Ovary (tissue), 9 donors: ENCODE data around the gene RASGRP1. TPM values are rescaled to one million over a fixed set of nuclear protein-coding genes. Genes with fewer than 3 reads are reported as not detected.

Source experiments
- DNase-seq, 5 donors: peaks; one replicate each; pipeline ENCODE4 v3.0.0-alpha.2; 2019 to 2020
- H3K27ac ChIP-seq, 2 donors: fragments of 200-600 bp; one replicate each; pipeline versions ENCODE4 v1.5.1 to v1.8.0; 2019 to 2022
- H3K27me3 ChIP-seq: fragments of 200-600 bp; one replicate; pipeline ENCODE4 v1.8.0; 2022
- H3K36me3 ChIP-seq: fragments of 200-600 bp; sonication (generic); one replicate; pipeline ENCODE4 v1.5.1; 2019
- H3K4me1 ChIP-seq: one replicate; pipeline ENCODE4 v1.8.1; 2013; ENCODE audit warnings: mild to moderate bottlenecking, moderate library complexity; ENCODE audit not compliant: insufficient read depth
- H3K4me3 ChIP-seq: fragments of 200-600 bp; sonication (generic); one replicate; pipeline ENCODE4 v1.5.1; 2017
- H3K9me3 ChIP-seq, 2 donors: fragments of 200-600 bp in 1 of 2; sonication (generic) in 1 of 2; one replicate each; pipeline versions ENCODE4 v1.5.1 to v1.8.1; 2013 to 2019; ENCODE audit warnings: mild to moderate bottlenecking in 1 of 2, moderate library complexity in 1 of 2
- EP300 ChIP-seq: sonication (generic); formaldehyde crosslinking; IDR thresholded peaks from one replicate; pipeline ENCODE4 v1.6.1; 2017; ENCODE audit warnings: antibody characterized with exemption
- POLR2A ChIP-seq: fragments of 450-650 bp; IDR thresholded peaks from one replicate; pipeline ENCODE4 v1.6.1; 2017; ENCODE audit warnings: antibody characterized with exemption, mild to moderate bottlenecking, moderate library complexity
- WGBS, 3 donors: extraction: QIAGEN DNeasy Blood & Tissue Kit in 1 of 3; methylation state at CpG; one replicate each; pipeline versions ENCODE4 v1.1.5 to v1.1.7; 2013 to 2017; 5-methylcytosine and 5-hydroxymethylcytosine counted together
- intact Hi-C, 4 donors: fragments of 100-400 bp; cut with DNase I; formaldehyde crosslinking; loops; one replicate each; pipeline versions ENCODE4 v1.11.0 to v1.15.1; 2022 to 2023
- polyA plus RNA-seq, 2 donors: library from polyadenylated mRNA; stranded (reverse); fragments of 200-250 nt in 1 of 2; fragments of 350-450 nt in 1 of 2; fragmentation: Illumina TruSeq in 1 of 2; extraction: RNeasy Lipid Tissue Mini Kit (QIAGEN cat#74804) in 1 of 2; gene quantifications; one replicate each; pipeline ENCODE4 v1.2.3, GENCODE V29; 2013 to 2014
- total RNA-seq, 7 donors: library from RNA; depleted of rRNA in 2 of 7; stranded (reverse); fragments of >200 nt in 2 of 7; fragmentation: NEBNext Ultra II Directional in 3 of 7; extraction: Animal tissue kit (Norgen Biotek cat#: 25700) in 3 of 7; gene quantifications; one replicate each; pipeline versions ENCODE4 v1.1.0 to v1.2.4, GENCODE V29; 2016 to 2023
- TF ChIP-seq, protein P1 (sequence below), 3 donors: fragments of 450-650 bp in 2 of 3; fragments of 200-600 bp in 1 of 3; IDR thresholded peaks; one replicate each; pipeline versions ENCODE4 v1.5.1 to v1.8.0; 2016 to 2022; ENCODE audit warnings: antibody characterized with exemption in 3 of 3, mild to moderate bottlenecking in 1 of 3
- donor health status: DM: no; HTN: no; CAD: no; lungs with moderate emphysema.
- donor health status: DM: no; HTN: no; CAD: no.
- donor health status: Bipolar disorder and iron deficiency.
- donor health status: DM: yes; HTN: yes; CAD: no.
- donor health status: DM: no; HTN: no; CAD: no.
- donor health status: DM: yes; HTN: yes; CAD: no.

The RASGRP1 gene
- total and polyA plus RNA-seq, 9 donors: 0.13 to 15.5 (median 1.0) TPM

DNA sequence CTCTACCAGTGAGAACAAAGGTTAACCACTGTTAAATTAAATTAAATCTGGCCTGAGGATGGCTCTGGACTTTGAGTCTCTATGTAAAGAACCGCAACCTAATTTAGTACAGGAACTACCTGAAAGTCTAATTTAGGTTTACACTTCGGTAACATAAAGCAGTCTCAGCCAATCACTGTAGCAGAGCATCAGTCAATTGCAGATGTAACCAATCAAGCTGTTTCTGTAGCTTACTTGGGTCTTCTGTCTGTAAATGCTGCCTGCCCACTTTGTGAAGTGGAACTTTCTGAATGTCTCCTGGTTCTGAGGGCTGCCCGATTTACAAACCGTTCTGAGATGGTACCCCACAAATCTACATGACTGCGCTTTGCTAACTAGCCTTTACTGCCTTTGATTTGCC lies 39.1 kb upstream of the RASGRP1 start:
- TF ChIP-seq POLR2A (no peak), EP300 (no peak)
- TF ChIP-seq, protein P1, sequence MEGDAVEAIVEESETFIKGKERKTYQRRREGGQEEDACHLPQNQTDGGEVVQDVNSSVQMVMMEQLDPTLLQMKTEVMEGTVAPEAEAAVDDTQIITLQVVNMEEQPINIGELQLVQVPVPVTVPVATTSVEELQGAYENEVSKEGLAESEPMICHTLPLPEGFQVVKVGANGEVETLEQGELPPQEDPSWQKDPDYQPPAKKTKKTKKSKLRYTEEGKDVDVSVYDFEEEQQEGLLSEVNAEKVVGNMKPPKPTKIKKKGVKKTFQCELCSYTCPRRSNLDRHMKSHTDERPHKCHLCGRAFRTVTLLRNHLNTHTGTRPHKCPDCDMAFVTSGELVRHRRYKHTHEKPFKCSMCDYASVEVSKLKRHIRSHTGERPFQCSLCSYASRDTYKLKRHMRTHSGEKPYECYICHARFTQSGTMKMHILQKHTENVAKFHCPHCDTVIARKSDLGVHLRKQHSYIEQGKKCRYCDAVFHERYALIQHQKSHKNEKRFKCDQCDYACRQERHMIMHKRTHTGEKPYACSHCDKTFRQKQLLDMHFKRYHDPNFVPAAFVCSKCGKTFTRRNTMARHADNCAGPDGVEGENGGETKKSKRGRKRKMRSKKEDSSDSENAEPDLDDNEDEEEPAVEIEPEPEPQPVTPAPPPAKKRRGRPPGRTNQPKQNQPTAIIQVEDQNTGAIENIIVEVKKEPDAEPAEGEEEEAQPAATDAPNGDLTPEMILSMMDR (IDR thresholded peaks at IDR 0.05): no peak
- no peak for DNase-seq
- Histone ChIP-seq H3K4me1 (no peaks in the 10 kb centered on the region), H3K4me3 (no peak overlapping the region), H3K27ac (no peak overlapping the region), H3K9me3 (no peaks in the 10 kb centered on the region), H3K27me3 (no peaks in the 10 kb centered on the region), H3K36me3 (no peaks in the 10 kb centered on the region)
- 87 to 95% (median 91%) methylated on average over 5 of the region's 5 CpGs for WGBS, 3 donors
- intact Hi-C loops: no loop called here

DNA sequence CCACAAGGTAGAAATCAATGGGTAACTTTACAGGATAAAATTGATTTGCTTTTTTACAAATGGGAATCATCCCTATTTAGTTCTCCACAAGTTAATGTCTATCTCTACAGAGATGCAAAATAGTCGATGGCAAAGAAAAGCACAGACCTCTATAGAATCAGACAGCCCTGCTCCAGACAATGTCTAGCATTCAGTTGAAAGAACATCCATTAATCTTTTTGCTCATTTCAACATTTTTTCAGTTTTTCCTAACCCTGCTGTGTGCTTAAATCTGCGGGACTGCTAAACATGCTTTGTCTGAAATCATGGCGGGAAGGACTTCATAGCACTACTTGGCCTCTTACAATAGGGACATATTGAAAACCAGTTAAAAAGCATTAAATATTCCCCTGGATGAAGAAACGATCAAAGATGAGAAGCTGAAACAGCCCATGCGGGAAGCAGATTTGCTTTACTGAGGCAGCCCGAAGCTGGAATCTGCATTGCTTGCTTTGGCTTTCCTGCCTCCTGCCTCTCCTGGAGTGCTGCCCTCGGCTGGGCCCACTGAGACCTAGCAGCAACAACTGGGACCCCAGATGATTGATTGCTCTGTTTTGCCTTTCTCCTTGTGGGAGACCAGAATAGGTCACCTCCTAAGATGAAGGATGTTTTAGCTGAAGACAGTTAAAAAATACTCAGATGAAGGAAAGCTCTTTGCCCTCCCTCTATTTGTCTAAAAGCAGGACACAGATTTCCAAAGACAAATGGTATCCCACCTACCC lies 38.5 kb upstream of the RASGRP1 start:
- Histone ChIP-seq H3K9me3 (no peaks in the 10 kb centered on the region), H3K4me1 (no peaks in the 10 kb centered on the region), H3K27ac (no peak overlapping the region), H3K4me3 (no peak overlapping the region), H3K27me3 (no peaks in the 10 kb centered on the region), H3K36me3 (no peaks in the 10 kb centered on the region)
- DNase-seq: no peak
- intact Hi-C loops: no loop called here
- no peak for TF ChIP-seq POLR2A
- TF ChIP-seq, protein P1 (IDR thresholded peaks at IDR 0.05): no peak
- no peak for TF ChIP-seq EP300
- WGBS, 3 donors: 73 to 75% (median 75%) methylated on average over 7 of the region's 7 CpGs

DNA sequence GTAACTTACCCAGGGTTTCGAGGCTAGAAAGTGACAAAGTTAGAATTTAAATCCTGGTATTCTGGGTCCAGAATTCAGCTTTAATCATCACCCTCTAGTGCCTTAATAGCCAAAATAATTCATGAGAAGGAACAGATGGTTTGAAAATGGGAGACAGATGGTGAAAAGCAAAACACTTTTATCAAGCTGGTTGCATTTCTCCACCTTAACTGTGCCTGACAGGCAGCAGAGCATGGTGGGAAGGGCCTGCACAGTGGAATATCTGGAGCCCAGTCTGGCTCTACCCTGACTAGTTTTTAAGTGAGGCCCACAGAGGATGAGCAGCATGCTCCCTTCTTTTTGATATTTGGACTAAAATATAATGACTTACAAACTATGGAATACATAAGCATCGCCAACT lies 35.6 kb upstream of the RASGRP1 start:
- H3K27me3 ChIP-seq: no peaks in the 10 kb centered on the region
- TF ChIP-seq, protein P1 (IDR thresholded peaks at IDR 0.05): no peak
- TF ChIP-seq POLR2A (no peak), EP300 (no peak)
- WGBS, 3 donors: 86 to 93% (median 90%) methylated on average over 2 of the region's 2 CpGs
- H3K4me1 ChIP-seq: no peaks in the 10 kb centered on the region
- H3K4me3 ChIP-seq: no peak overlapping the region
- no peak for DNase-seq
- H3K36me3 ChIP-seq: no peaks in the 10 kb centered on the region
- H3K9me3 ChIP-seq: no peaks in the 10 kb centered on the region
- intact Hi-C loops: no loop called here
- H3K27ac ChIP-seq: no peak overlapping the region

DNA sequence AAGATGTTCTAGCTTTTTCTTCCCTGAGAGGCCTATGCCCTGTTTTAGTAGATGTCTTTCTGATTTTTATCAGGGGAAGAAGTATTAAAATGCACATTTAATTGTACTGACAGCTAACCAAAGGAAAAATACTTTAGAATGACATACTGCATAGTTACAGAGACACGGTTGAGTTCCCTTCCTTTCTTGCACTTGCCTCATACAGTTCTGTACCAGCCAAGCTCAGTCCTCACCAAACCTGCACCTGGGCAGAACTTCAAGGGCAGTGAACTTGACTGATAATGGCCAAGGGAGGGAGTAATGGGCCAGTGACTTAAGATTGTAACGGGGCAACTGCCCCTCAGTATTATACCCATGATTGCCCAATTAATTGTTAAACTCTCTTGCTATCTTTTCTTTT lies 34.1 kb upstream of the RASGRP1 start:
- Histone ChIP-seq H3K27ac (no peak overlapping the region), H3K36me3 (no peaks in the 10 kb centered on the region), H3K4me1 (no peaks in the 10 kb centered on the region), H3K4me3 (no peak overlapping the region), H3K9me3 (no peaks in the 10 kb centered on the region), H3K27me3 (no peaks in the 10 kb centered on the region)
- no peak for DNase-seq
- TF ChIP-seq EP300 (no peak), POLR2A (no peak)
- TF ChIP-seq, protein P1 (IDR thresholded peaks at IDR 0.05): no peak
- WGBS, 3 donors: 70 to 76% (median 76%) methylated on average over 2 of the region's 2 CpGs
- intact Hi-C loops: no loop called here
